Keratinocyte (primary cell): Measurements from ENCODE around the gene C2orf81.

Source experiments
- EZH2 ChIP-seq: IDR thresholded peaks from one replicate; pipeline ENCODE4 v1.6.1; 2012; ENCODE audit warnings: inconsistent platforms, mild to moderate bottlenecking, low read length, moderate library complexity
- TF ChIP-seq, protein P1 (sequence below), 3 experiments: IDR thresholded peaks in 1 of 3; conservative IDR thresholded peaks in 1 of 3; optimal IDR thresholded peaks in 1 of 3; 2 replicates in 2 of 3; 3 replicates in 1 of 3; pipeline versions ENCODE3 to v1.5.1; 2011; ENCODE audit warnings: low read length in 3 of 3, mild to moderate bottlenecking in 3 of 3, moderate library complexity in 2 of 3, control low read depth in 1 of 3, inconsistent platforms in 1 of 3; ENCODE audit not compliant: insufficient read depth in 2 of 3; ENCODE audit errors: extremely low read depth in 1 of 3

DNA sequence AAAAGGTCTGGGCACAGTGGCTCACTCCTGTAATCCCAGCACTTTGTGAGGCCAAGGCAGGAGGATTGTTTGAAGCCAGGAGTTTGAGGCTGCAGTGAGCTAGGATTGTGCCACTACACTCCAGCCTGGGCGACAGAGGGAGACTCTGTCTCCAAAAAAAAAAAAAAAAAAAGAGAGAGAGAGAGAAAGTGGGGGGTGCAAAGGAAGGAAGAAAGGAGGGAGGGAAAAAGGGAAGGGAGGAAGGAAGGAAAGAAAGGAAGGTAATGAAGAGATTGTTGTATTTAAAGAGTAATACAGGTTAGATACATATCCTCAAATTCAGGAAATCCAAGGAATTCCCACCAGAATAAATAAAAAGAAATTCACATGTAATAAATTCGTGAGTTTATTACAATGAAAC lies 19.5 kb downstream of the C2orf81 start:
- no peak for TF ChIP-seq EZH2
- TF ChIP-seq, protein P1, sequence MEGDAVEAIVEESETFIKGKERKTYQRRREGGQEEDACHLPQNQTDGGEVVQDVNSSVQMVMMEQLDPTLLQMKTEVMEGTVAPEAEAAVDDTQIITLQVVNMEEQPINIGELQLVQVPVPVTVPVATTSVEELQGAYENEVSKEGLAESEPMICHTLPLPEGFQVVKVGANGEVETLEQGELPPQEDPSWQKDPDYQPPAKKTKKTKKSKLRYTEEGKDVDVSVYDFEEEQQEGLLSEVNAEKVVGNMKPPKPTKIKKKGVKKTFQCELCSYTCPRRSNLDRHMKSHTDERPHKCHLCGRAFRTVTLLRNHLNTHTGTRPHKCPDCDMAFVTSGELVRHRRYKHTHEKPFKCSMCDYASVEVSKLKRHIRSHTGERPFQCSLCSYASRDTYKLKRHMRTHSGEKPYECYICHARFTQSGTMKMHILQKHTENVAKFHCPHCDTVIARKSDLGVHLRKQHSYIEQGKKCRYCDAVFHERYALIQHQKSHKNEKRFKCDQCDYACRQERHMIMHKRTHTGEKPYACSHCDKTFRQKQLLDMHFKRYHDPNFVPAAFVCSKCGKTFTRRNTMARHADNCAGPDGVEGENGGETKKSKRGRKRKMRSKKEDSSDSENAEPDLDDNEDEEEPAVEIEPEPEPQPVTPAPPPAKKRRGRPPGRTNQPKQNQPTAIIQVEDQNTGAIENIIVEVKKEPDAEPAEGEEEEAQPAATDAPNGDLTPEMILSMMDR (optimal IDR thresholded peaks at IDR 0.05 in 1 of 3, IDR thresholded peaks at IDR 0.05 in 1 of 3, conservative IDR thresholded peaks at IDR 0.05 in 1 of 3; ENCODE audit: extremely low read depth in 1 of 3, insufficient read depth in 2 of 3, low read length in 3 of 3) = no peak
